ENCODE results near the gene PRKN. TPM values are rescaled to one million over a fixed set of nuclear protein-coding genes. Genes with fewer than 3 reads are reported as not detected.

The PRKN gene
- total RNA-seq, 2 donors from 2014 or later: 6.7 to 8.2 TPM

DNA sequence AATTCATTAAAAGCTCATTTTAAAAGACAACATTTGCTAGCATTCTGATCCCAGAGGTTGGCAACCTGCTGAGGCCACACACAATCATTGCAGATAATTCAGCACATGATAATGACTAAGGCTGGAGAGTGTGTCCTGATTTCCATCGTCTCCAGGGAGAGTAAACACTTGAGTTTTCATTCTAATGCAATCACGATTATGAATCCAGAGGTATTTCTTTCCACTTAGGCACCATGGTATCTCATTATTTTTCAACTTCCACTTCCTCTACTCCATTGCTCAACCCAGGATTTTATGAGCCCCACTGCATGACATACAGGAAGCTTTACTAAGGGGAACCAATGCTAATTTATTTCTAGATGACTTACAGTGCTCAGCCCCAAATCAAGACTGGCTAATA is 1179.9 kb downstream of the PRKN start:
- H3K36me3 ChIP-seq (replicated peaks in 1 of 2; ENCODE audit: insufficient read depth in 1 of 2, low read depth in 2 of 2): no peaks in the 10 kb centered on the region
- no peaks in the 10 kb centered on the region for H3K4me1 ChIP-seq
- H3K27ac ChIP-seq: no peak overlapping the region
- ATAC-seq: no peak
- no peak overlapping the region for H3K4me3 ChIP-seq
- H3K9me3 ChIP-seq: no peaks in the 10 kb centered on the region
- WGBS, 2 donors: 20 to 26% methylated on average over 2 of the region's 2 CpGs
- intact Hi-C loops (cut with DNase I): no loop called here
- no peaks in the 10 kb centered on the region for H3K27me3 ChIP-seq
- no peak for DNase-seq
- TF ChIP-seq, protein P1, sequence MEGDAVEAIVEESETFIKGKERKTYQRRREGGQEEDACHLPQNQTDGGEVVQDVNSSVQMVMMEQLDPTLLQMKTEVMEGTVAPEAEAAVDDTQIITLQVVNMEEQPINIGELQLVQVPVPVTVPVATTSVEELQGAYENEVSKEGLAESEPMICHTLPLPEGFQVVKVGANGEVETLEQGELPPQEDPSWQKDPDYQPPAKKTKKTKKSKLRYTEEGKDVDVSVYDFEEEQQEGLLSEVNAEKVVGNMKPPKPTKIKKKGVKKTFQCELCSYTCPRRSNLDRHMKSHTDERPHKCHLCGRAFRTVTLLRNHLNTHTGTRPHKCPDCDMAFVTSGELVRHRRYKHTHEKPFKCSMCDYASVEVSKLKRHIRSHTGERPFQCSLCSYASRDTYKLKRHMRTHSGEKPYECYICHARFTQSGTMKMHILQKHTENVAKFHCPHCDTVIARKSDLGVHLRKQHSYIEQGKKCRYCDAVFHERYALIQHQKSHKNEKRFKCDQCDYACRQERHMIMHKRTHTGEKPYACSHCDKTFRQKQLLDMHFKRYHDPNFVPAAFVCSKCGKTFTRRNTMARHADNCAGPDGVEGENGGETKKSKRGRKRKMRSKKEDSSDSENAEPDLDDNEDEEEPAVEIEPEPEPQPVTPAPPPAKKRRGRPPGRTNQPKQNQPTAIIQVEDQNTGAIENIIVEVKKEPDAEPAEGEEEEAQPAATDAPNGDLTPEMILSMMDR (IDR thresholded peaks at IDR 0.05): no peak
- TF ChIP-seq POLR2A (IDR thresholded peaks at IDR 0.05): no peak

- DNase-seq (no peak), ATAC-seq (no peak)
- Histone ChIP-seq H3K27me3 (no peaks in the 10 kb centered on the region), H3K9me3 (no peaks in the 10 kb centered on the region), H3K4me1 (no peaks in the 10 kb centered on the region), H3K4me3 (no peak overlapping the region), H3K36me3 (replicated peaks in 1 of 2; ENCODE audit: insufficient read depth in 1 of 2, low read depth in 2 of 2) (no peaks in the 10 kb centered on the region), H3K27ac (no peak overlapping the region)
- TF ChIP-seq, protein P1 (IDR thresholded peaks at IDR 0.05): no peak
- no peak for TF ChIP-seq POLR2A (IDR thresholded peaks at IDR 0.05)
- intact Hi-C loops (cut with DNase I): no loop called here
- WGBS, 2 donors: 65 to 85% methylated on average over 1 of the region's 1 CpG
Observed at GRCh38 chr6:161546632-161547031, 1180.9 kb downstream of the PRKN start.

- ATAC-seq: no peak
- Histone ChIP-seq H3K36me3 (replicated peaks in 1 of 2; ENCODE audit: insufficient read depth in 1 of 2, low read depth in 2 of 2) (no peaks in the 10 kb centered on the region), H3K4me1 (no peaks in the 10 kb centered on the region), H3K9me3 (no peaks in the 10 kb centered on the region), H3K4me3 (no peak overlapping the region), H3K27ac (no peak overlapping the region), H3K27me3 (no peaks in the 10 kb centered on the region)
- DNase-seq: no peak
- 67 to 69% methylated on average over 2 of the region's 2 CpGs for WGBS, 2 donors
- TF ChIP-seq POLR2A (IDR thresholded peaks at IDR 0.05): no peak
- TF ChIP-seq, protein P1 (IDR thresholded peaks at IDR 0.05): no peak
- intact Hi-C loops (cut with DNase I): no loop called here
Observed at GRCh38 chr6:161545741-161546140, 1181.8 kb downstream of the PRKN start.

DNA sequence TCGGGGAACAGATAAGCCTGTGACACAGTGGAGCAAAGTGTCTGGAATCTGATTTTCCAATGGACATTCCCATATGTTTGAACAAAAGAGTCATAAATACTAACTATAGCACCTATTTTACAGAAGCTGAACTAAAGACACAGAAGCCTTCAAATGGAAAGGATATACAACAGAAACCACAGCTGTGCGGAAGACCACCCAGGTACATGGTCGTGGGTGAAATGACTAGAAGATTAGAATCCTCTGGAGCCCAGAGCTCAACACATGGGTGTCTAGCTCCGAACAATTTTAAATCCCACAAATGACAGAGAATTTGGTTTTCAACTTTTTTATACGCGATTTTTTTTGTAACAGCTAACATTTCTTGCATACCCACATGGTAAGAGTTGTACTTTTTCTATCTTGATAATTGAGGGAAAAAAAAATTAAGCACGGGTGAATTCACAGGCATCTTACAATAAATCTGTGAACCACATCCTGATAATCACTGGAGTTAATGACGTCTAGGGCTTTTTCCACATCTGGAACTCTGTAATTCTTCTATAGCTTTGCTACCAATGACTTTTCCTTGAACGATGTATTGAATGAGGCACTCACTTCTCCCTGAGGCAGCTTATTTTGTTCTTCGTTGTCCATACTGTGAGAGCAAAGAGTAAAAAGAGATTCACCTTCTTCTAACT is 1182.6 kb downstream of the PRKN start:
- 80 to 83% methylated on average over 10 of the region's 10 CpGs for WGBS, 2 donors
- ATAC-seq (no peak), DNase-seq (no peak)
- intact Hi-C loops (cut with DNase I): no loop called here
- Histone ChIP-seq H3K36me3 (replicated peaks in 1 of 2; ENCODE audit: insufficient read depth in 1 of 2, low read depth in 2 of 2) (no peaks in the 10 kb centered on the region), H3K9me3 (no peaks in the 10 kb centered on the region), H3K4me3 (no peak overlapping the region), H3K27me3 (no peaks in the 10 kb centered on the region), H3K27ac (no peak overlapping the region), H3K4me1 (no peaks in the 10 kb centered on the region)
- no peak for TF ChIP-seq POLR2A (IDR thresholded peaks at IDR 0.05)
- TF ChIP-seq, protein P1 (IDR thresholded peaks at IDR 0.05): no peak

DNA sequence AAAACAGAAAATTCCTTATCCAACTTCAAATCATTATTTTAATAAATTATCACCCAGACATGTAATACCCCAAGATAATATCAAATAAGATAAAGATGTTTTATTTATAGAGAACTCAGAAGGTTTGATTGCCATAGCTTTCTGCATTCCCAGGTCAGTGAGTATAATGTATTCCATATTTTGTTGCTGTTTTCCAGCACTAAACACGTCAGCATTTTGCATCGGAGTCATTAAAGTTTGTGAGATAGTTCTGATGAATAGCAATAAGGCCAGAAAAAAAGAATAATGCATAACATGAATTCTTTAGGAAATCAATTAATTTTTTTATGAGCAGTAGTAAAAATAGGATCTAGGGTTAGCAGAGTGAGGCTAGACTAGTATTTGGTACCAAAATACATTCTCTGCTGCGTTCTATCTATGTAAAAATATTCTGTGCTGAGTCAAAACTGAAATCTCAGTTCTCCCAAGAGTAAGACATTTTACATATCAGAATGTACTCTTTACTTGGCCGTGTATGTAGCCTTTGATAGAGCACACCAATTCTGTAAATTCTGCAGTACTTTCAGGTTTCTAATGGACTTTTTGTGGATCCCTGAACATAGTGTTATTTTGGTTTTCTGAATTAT is 1183.8 kb downstream of the PRKN start:
- TF ChIP-seq POLR2A (IDR thresholded peaks at IDR 0.05): no peak
- TF ChIP-seq, protein P1 (IDR thresholded peaks at IDR 0.05): no peak
- no peaks in the 10 kb centered on the region for H3K36me3 ChIP-seq (replicated peaks in 1 of 2; ENCODE audit: insufficient read depth in 1 of 2, low read depth in 2 of 2)
- WGBS, 2 donors: 65 to 83% methylated on average over 4 of the region's 4 CpGs
- H3K27me3 ChIP-seq: no peaks in the 10 kb centered on the region
- no peak for ATAC-seq
- no peak overlapping the region for H3K27ac ChIP-seq
- H3K4me3 ChIP-seq: no peak overlapping the region
- H3K9me3 ChIP-seq: no peaks in the 10 kb centered on the region
- H3K4me1 ChIP-seq: no peaks in the 10 kb centered on the region
- intact Hi-C loops (cut with DNase I): no loop called here
- DNase-seq: no peak
